HCT116 (cell line): ENCODE measurements around the gene COPS3. TPM values are rescaled to one million over a fixed set of nuclear protein-coding genes. Genes with fewer than 3 reads are reported as not detected.

Experiments used
- ATAC-seq: fragments of 200-7000 bp; cut with Tn5 transposase; 2 replicates; pipeline ENCODE4 v1.9.1; 2020; ENCODE audit warnings: mild to moderate bottlenecking, moderate library complexity
- BruUV-seq: library from RNA; stranded (reverse); fragments of 400-500 nt; replicated peaks from 2 replicates; lab custom pipeline; 2021; lab: Mats Ljungman, UMichigan
- CTCF ChIA-PET: fragments of 300-600 bp; sonication (Branson Sonifier 250); formaldehyde crosslinking; loops from one replicate; lab custom pipeline; 2021; ENCODE audit warnings: antibody characterized with exemption; lab: Charles Lee
- POLR2A ChIA-PET: fragments of 300-600, 350-600 bp; sonication (Branson Sonifier 250); formaldehyde crosslinking; loops from one replicate; lab custom pipeline; 2021; ENCODE audit warnings: antibody characterized with exemption; lab: Charles Lee
- RAD21 ChIA-PET, 2 experiments: fragments of 300-600 bp; sonication (Branson Sonifier 250); formaldehyde crosslinking; loops; one replicate each; lab custom pipeline; 2023; ENCODE audit warnings: low total read pairs in 2 of 2; ENCODE audit not compliant: uncharacterized antibody in 2 of 2, unreplicated experiment in 2 of 2, low non-redundant PET in 1 of 2; lab: Charles Lee
- DNase-seq: peaks from one replicate; pipeline ENCODE4 v3.0.0-alpha.2; 2010; ENCODE audit warnings: low read depth, low spot score
- H2AFZ ChIP-seq: fragments of 200-600 bp; shearing (Covaris generic), sonication (generic); 2 replicates; pipeline ENCODE4 v1.6.1; 2017; ENCODE audit warnings: low read depth, mixed run types, mixed read lengths, antibody characterized with exemption, low read length; ENCODE audit not compliant: poor library complexity, severe bottlenecking
- H3K27ac ChIP-seq: 2 replicates; pipeline ENCODE4 v1.5.1; 2012; ENCODE audit warnings: low read depth, low read length
- H3K27me3 ChIP-seq: fragments of 200-600 bp; sonication (generic); 2 replicates; pipeline ENCODE4 v1.6.1; 2016; ENCODE audit warnings: mixed run types, low read length, mixed read lengths; ENCODE audit not compliant: insufficient read depth
- H3K36me3 ChIP-seq, 2 experiments: fragments of 200-500 bp in 1 of 2; fragments of 200-600 bp in 1 of 2; sonication (Bioruptor generic) in 1 of 2; sonication (generic) in 1 of 2; 2 replicates each; pipeline versions ENCODE4 v1.5.1 to v1.6.1; 2014 to 2016; ENCODE audit warnings: low read length in 2 of 2, inconsistent platforms in 1 of 2, mixed read lengths in 1 of 2, mixed run types in 1 of 2; ENCODE audit not compliant: insufficient read depth in 2 of 2, control insufficient read depth in 1 of 2
- H3K4me1 ChIP-seq, 2 experiments: fragments of 200-600 bp in 1 of 2; sonication (generic) in 1 of 2; 2 replicates each; pipeline versions ENCODE4 v1.5.1 to v1.6.1; 2012 to 2017; ENCODE audit warnings: low read length in 2 of 2, inconsistent platforms in 1 of 2, mild to moderate bottlenecking in 1 of 2, mixed read lengths in 1 of 2, mixed run types in 1 of 2, moderate library complexity in 1 of 2; ENCODE audit not compliant: insufficient read depth in 2 of 2, control insufficient read depth in 1 of 2
- H3K4me2 ChIP-seq: fragments of 200-600 bp; sonication (generic); 2 replicates; pipeline ENCODE4 v1.6.1; 2017; ENCODE audit warnings: mixed run types, low read length, mixed read lengths
- H3K4me3 ChIP-seq, 2 experiments: fragments of 200-600 bp in 1 of 2; sonication (generic) in 1 of 2; replicated peaks in 1 of 2; 2 replicates each; pipeline ENCODE4 v1.5.1; 2011 to 2016; ENCODE audit warnings: low read length in 2 of 2, control low read depth in 1 of 2, low read depth in 1 of 2, mild to moderate bottlenecking in 1 of 2, mixed read lengths in 1 of 2, mixed run types in 1 of 2
- H3K79me2 ChIP-seq: fragments of 200-600 bp; sonication (generic); 2 replicates; pipeline ENCODE4 v1.6.1; 2017; ENCODE audit warnings: mild to moderate bottlenecking, mixed run types, low read length, moderate library complexity, mixed read lengths; ENCODE audit not compliant: insufficient read depth
- H3K9ac ChIP-seq: fragments of 200-600 bp; sonication (generic); 2 replicates; pipeline ENCODE4 v1.6.1; 2016; ENCODE audit warnings: low read length, mixed read lengths
- H3K9me2 ChIP-seq: fragments of 200-600 bp; sonication (generic), shearing (Covaris generic); 2 replicates; pipeline ENCODE4 v1.6.1; 2017; ENCODE audit warnings: mixed run types, mild to moderate bottlenecking, moderate library complexity; ENCODE audit not compliant: insufficient read depth
- H3K9me3 ChIP-seq, 2 experiments: fragments of 200-500 bp in 1 of 2; fragments of 200-600 bp in 1 of 2; sonication (Bioruptor generic) in 1 of 2; sonication (generic) in 1 of 2; 2 replicates each; pipeline ENCODE4 v1.6.1; 2014 to 2017; ENCODE audit warnings: low read length in 2 of 2, mixed read lengths in 2 of 2, inconsistent platforms in 1 of 2, low read depth in 1 of 2, mild to moderate bottlenecking in 1 of 2, mixed run types in 1 of 2, moderate library complexity in 1 of 2; ENCODE audit not compliant: control insufficient read depth in 1 of 2, insufficient read depth in 1 of 2
- H4K20me1 ChIP-seq: fragments of 200-600 bp; sonication (generic), shearing (Covaris generic); 2 replicates; pipeline ENCODE4 v1.6.1; 2017; ENCODE audit warnings: mixed run types, mild to moderate bottlenecking, moderate library complexity; ENCODE audit not compliant: insufficient read depth
- CBX3 ChIP-seq: IDR thresholded peaks from 2 replicates; pipeline ENCODE4 v1.6.1; 2012; ENCODE audit warnings: low read depth
- CEBPB ChIP-seq: IDR thresholded peaks from 2 replicates; pipeline ENCODE4 v1.6.1; 2012; ENCODE audit warnings: low read depth
- EGR1 ChIP-seq: IDR thresholded peaks from 2 replicates; pipeline ENCODE4 v1.6.1; 2012; ENCODE audit warnings: low read depth
- ELF1 ChIP-seq: IDR thresholded peaks from 2 replicates; pipeline ENCODE4 v1.6.1; 2012; ENCODE audit warnings: low read depth, borderline replicate concordance
- EZH2 ChIP-seq: fragments of 200-600 bp; sonication (generic); IDR thresholded peaks from 2 replicates; pipeline ENCODE4 v1.6.1; 2017; ENCODE audit warnings: antibody characterized with exemption, mixed run types
- JUND ChIP-seq: IDR thresholded peaks from 2 replicates; pipeline ENCODE4 v1.6.1; 2012
- POLR2AphosphoS5 ChIP-seq: IDR thresholded peaks from 2 replicates; pipeline ENCODE4 v1.6.1; 2011; ENCODE audit warnings: mild to moderate bottlenecking, low read depth, low read length, moderate library complexity
- RAD21 ChIP-seq: IDR thresholded peaks from 2 replicates; pipeline ENCODE4 v1.6.1; 2012; ENCODE audit warnings: low read depth, mild to moderate bottlenecking
- SIN3A ChIP-seq: IDR thresholded peaks from 2 replicates; pipeline ENCODE4 v1.6.1; 2012; ENCODE audit warnings: low read depth
- SRF ChIP-seq: IDR thresholded peaks from 2 replicates; pipeline ENCODE4 v1.6.1; 2012; ENCODE audit warnings: low read depth
- TCF7L2 ChIP-seq: IDR thresholded peaks from 2 replicates; pipeline ENCODE4 v1.7.0; 2011; ENCODE audit warnings: borderline replicate concordance, inconsistent platforms; ENCODE audit not compliant: insufficient read depth, insufficient read length; ENCODE audit errors: extremely low read depth
- ZNF274 ChIP-seq: fragments of 200-500 bp; sonication (Bioruptor generic); IDR thresholded peaks from 2 replicates; pipeline ENCODE4 v1.6.1; 2014; ENCODE audit warnings: mild to moderate bottlenecking, low read depth, low read length, inconsistent platforms
- intact Hi-C: fragments of 100-400 bp; cut with micrococcal nuclease; formaldehyde crosslinking; loops from 2 replicates; pipeline ENCODE4 v1.10.0; 2022
- total RNA-seq: library from RNA; stranded (reverse); gene quantifications from one replicate; pipeline ENCODE4 v1.2.1, GENCODE V29; 2021; ENCODE audit not compliant: unreplicated experiment
- TF ChIP-seq, protein P1 (sequence below), 3 experiments: fragments of 200-600 bp in 1 of 3; sonication (generic) in 1 of 3; IDR thresholded peaks in 2 of 3; conservative IDR thresholded peaks in 1 of 3; 2 replicates each; pipeline ENCODE4 v1.5.1; 2012 to 2017; ENCODE audit warnings: low read depth in 2 of 3, low read length in 2 of 3, antibody characterized with exemption in 1 of 3, borderline replicate concordance in 1 of 3, control low read depth in 1 of 3, mild to moderate bottlenecking in 1 of 3, mixed read lengths in 1 of 3, mixed run types in 1 of 3, moderate library complexity in 1 of 3; ENCODE audit not compliant: insufficient read depth in 1 of 3
- TF ChIP-seq, protein P2 (sequence below): IDR thresholded peaks from 2 replicates; pipeline ENCODE4 v1.6.1; 2012; ENCODE audit warnings: low read depth
- TF ChIP-seq, protein P3 (sequence below): IDR thresholded peaks from 2 replicates; pipeline ENCODE4 v1.6.1; 2012
- TF ChIP-seq, protein P4 (sequence below): IDR thresholded peaks from 2 replicates; pipeline ENCODE4 v1.6.1; 2011; ENCODE audit warnings: mild to moderate bottlenecking, low read length, moderate library complexity; ENCODE audit not compliant: insufficient replicate concordance; ENCODE audit errors: extremely low read depth

COPS3 gene
- total RNA-seq, 1 experiment from 2014 or later = 99.0 TPM

DNA sequence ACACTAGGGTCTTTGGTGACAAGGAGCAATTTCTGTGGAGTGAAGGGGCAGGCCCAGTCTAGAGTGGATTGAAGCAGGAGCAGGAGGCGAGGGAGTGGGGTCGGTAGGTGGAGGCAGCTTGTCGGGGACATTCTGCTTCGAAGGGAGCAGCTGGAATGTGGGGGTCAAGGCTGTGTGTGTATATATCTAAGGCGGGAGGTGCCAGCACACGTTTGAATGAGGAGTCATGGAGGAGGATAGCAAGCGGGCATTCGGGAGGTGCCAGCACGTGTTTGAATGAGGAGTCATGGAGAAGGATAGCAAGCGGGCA is 39.8 kb upstream of the COPS3 start:
- intact Hi-C loops = no loop called here
- no peak for DNase-seq
- RAD21 ChIA-PET = no interaction called here
- no TSS peak for BruUV-seq
- Histone ChIP-seq H3K9me2 (no peaks in the 10 kb centered on the region), H2AFZ (no peak overlapping the region), H3K27me3 (no peaks in the 10 kb centered on the region), H3K4me2 (no peak overlapping the region), H3K79me2 (no peaks in the 10 kb centered on the region), H3K9ac (no peak overlapping the region), H4K20me1 (no peaks in the 10 kb centered on the region), H3K36me3 (no peaks in the 10 kb centered on the region), H3K27ac (no peak overlapping the region), H3K9me3 (no peaks in the 10 kb centered on the region), H3K4me1 (no peaks in the 10 kb centered on the region), H3K4me3 (no peak overlapping the region)
- POLR2A ChIA-PET = no interaction called here
- TF ChIP-seq, protein P1, sequence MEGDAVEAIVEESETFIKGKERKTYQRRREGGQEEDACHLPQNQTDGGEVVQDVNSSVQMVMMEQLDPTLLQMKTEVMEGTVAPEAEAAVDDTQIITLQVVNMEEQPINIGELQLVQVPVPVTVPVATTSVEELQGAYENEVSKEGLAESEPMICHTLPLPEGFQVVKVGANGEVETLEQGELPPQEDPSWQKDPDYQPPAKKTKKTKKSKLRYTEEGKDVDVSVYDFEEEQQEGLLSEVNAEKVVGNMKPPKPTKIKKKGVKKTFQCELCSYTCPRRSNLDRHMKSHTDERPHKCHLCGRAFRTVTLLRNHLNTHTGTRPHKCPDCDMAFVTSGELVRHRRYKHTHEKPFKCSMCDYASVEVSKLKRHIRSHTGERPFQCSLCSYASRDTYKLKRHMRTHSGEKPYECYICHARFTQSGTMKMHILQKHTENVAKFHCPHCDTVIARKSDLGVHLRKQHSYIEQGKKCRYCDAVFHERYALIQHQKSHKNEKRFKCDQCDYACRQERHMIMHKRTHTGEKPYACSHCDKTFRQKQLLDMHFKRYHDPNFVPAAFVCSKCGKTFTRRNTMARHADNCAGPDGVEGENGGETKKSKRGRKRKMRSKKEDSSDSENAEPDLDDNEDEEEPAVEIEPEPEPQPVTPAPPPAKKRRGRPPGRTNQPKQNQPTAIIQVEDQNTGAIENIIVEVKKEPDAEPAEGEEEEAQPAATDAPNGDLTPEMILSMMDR (IDR thresholded peaks at IDR 0.05 in 2 of 3, conservative IDR thresholded peaks at IDR 0.05 in 1 of 3; ENCODE audit: borderline replicate concordance in 1 of 3, insufficient read depth in 1 of 3, low read depth in 2 of 3, low read length in 2 of 3) = no peak
- TF ChIP-seq, protein P2, sequence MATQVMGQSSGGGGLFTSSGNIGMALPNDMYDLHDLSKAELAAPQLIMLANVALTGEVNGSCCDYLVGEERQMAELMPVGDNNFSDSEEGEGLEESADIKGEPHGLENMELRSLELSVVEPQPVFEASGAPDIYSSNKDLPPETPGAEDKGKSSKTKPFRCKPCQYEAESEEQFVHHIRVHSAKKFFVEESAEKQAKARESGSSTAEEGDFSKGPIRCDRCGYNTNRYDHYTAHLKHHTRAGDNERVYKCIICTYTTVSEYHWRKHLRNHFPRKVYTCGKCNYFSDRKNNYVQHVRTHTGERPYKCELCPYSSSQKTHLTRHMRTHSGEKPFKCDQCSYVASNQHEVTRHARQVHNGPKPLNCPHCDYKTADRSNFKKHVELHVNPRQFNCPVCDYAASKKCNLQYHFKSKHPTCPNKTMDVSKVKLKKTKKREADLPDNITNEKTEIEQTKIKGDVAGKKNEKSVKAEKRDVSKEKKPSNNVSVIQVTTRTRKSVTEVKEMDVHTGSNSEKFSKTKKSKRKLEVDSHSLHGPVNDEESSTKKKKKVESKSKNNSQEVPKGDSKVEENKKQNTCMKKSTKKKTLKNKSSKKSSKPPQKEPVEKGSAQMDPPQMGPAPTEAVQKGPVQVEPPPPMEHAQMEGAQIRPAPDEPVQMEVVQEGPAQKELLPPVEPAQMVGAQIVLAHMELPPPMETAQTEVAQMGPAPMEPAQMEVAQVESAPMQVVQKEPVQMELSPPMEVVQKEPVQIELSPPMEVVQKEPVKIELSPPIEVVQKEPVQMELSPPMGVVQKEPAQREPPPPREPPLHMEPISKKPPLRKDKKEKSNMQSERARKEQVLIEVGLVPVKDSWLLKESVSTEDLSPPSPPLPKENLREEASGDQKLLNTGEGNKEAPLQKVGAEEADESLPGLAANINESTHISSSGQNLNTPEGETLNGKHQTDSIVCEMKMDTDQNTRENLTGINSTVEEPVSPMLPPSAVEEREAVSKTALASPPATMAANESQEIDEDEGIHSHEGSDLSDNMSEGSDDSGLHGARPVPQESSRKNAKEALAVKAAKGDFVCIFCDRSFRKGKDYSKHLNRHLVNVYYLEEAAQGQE = no peak
- TF ChIP-seq JUND = no peak
- TF ChIP-seq EGR1 = no peak
- no peak for TF ChIP-seq ZNF274
- TF ChIP-seq CBX3 = no peak
- no peak for TF ChIP-seq TCF7L2
- TF ChIP-seq EZH2 = no peak
- TF ChIP-seq, protein P3, sequence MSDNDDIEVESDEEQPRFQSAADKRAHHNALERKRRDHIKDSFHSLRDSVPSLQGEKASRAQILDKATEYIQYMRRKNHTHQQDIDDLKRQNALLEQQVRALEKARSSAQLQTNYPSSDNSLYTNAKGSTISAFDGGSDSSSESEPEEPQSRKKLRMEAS = no peak
- TF ChIP-seq, protein P4, sequence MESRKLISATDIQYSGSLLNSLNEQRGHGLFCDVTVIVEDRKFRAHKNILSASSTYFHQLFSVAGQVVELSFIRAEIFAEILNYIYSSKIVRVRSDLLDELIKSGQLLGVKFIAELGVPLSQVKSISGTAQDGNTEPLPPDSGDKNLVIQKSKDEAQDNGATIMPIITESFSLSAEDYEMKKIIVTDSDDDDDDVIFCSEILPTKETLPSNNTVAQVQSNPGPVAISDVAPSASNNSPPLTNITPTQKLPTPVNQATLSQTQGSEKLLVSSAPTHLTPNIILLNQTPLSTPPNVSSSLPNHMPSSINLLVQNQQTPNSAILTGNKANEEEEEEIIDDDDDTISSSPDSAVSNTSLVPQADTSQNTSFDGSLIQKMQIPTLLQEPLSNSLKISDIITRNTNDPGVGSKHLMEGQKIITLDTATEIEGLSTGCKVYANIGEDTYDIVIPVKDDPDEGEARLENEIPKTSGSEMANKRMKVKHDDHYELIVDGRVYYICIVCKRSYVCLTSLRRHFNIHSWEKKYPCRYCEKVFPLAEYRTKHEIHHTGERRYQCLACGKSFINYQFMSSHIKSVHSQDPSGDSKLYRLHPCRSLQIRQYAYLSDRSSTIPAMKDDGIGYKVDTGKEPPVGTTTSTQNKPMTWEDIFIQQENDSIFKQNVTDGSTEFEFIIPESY = no peak
- TF ChIP-seq RAD21 = no peak
- TF ChIP-seq POLR2AphosphoS5 = no peak
- TF ChIP-seq SRF = no peak
- TF ChIP-seq ELF1 = no peak
- no peak for TF ChIP-seq SIN3A
- TF ChIP-seq CEBPB = no peak
- ATAC-seq = no peak
- CTCF ChIA-PET = no interaction called here
